Measurements from ENCODE around the gene BICRAL.

DNA sequence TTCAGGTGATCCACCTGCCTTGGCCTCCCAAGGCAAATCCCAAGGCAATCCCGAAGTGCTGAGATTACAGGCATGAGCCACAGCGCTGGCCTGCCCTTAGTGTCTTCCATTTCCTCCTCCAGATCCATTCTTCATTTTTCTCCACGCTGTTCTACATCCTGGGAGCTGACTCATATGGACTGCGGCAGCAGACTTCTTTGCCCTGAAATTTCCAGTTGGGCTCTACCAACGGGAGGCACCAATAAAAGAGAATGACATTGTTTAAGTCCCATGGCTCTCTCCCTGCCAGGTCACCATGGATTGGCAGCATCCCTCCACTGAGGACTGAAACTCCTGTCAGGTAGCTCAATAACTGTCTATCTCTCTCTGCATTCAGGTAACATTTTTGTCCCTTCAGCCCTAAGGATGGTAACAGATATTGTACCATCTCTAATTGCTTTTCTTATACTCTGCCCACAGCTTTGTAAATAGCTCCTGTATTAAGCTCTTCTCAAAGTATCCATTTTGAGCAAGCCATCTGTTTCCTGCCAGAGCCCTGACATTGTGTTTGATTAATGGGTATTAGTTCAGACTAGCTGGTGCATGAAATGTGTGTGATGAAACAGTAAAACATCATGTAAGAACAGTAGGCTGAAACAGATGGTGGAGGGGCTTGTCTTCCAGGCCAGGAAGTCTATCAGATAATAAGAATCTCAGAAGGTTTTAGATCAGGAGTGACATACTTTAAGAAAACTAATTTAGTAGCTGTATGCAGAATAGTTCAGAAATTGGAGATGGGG, 39.5 kb upstream of the BICRAL start:
- TF ChIP-seq POLR2AphosphoS5 (IDR thresholded peaks at IDR 0.05) (no peak), POLR2A (IDR thresholded peaks at IDR 0.05) (no peak)
- TF ChIP-seq, protein P1, sequence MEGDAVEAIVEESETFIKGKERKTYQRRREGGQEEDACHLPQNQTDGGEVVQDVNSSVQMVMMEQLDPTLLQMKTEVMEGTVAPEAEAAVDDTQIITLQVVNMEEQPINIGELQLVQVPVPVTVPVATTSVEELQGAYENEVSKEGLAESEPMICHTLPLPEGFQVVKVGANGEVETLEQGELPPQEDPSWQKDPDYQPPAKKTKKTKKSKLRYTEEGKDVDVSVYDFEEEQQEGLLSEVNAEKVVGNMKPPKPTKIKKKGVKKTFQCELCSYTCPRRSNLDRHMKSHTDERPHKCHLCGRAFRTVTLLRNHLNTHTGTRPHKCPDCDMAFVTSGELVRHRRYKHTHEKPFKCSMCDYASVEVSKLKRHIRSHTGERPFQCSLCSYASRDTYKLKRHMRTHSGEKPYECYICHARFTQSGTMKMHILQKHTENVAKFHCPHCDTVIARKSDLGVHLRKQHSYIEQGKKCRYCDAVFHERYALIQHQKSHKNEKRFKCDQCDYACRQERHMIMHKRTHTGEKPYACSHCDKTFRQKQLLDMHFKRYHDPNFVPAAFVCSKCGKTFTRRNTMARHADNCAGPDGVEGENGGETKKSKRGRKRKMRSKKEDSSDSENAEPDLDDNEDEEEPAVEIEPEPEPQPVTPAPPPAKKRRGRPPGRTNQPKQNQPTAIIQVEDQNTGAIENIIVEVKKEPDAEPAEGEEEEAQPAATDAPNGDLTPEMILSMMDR (IDR thresholded peaks at IDR 0.05): no peak

Data from breast epithelium (tissue), 3 donors.